Smooth muscle cell (in vitro differentiated cells): Measurements from ENCODE around the gene ACVR1. TPM values are rescaled to one million over a fixed set of nuclear protein-coding genes. Genes with fewer than 3 reads are reported as not detected.

Experiments
- DNase-seq: peaks from one replicate; lab custom pipeline; 2025; ENCODE audit not compliant: unreplicated experiment; lab: John Stamatoyannopoulos, UW
- H2AFZ ChIP-seq: fragments of 200-600 bp; sonication (generic); 2 replicates; pipeline ENCODE4 v1.6.0; 2016; ENCODE audit warnings: antibody characterized with exemption, low read depth, mild to moderate bottlenecking
- H3F3A ChIP-seq: fragments of 200-600 bp; sonication (generic); 2 replicates; pipeline ENCODE4 v1.6.0; 2017; ENCODE audit warnings: antibody characterized with exemption, low read depth
- H3K27ac ChIP-seq: fragments of 200-600 bp; sonication (generic); 2 replicates; pipeline ENCODE4 v1.5.1; 2016; ENCODE audit warnings: low read depth, mild to moderate bottlenecking
- H3K27me3 ChIP-seq: fragments of 200-600 bp; sonication (generic); 2 replicates; pipeline ENCODE4 v1.6.1; 2016; ENCODE audit warnings: low read depth, mild to moderate bottlenecking
- H3K36me3 ChIP-seq: fragments of 200-600 bp; sonication (generic); 2 replicates; pipeline ENCODE4 v1.5.1; 2016; ENCODE audit warnings: low read depth
- H3K4me1 ChIP-seq: fragments of 200-600 bp; sonication (generic); 2 replicates; pipeline ENCODE4 v1.5.1; 2016; ENCODE audit warnings: low read depth
- H3K4me2 ChIP-seq: fragments of 200-600 bp; sonication (generic); 2 replicates; pipeline ENCODE4 v1.6.0; 2016; ENCODE audit warnings: mild to moderate bottlenecking
- H3K4me3 ChIP-seq: fragments of 200-600 bp; sonication (generic); 2 replicates; pipeline ENCODE4 v1.5.1; 2016; ENCODE audit warnings: mild to moderate bottlenecking
- H3K79me2 ChIP-seq: fragments of 200-600 bp; sonication (generic); 2 replicates; pipeline ENCODE4 v1.6.0; 2016; ENCODE audit warnings: low read depth, mild to moderate bottlenecking
- H3K9ac ChIP-seq: fragments of 200-600 bp; sonication (generic); 2 replicates; pipeline ENCODE4 v1.6.0; 2016; ENCODE audit warnings: low read depth
- H3K9me3 ChIP-seq: fragments of 200-600 bp; sonication (generic); replicated peaks from 2 replicates; pipeline ENCODE4 v1.5.1; 2016; ENCODE audit warnings: low read depth
- H4K20me1 ChIP-seq: fragments of 200-600 bp; sonication (generic); 2 replicates; pipeline ENCODE4 v1.6.0; 2016; ENCODE audit warnings: low read depth
- CTCF ChIP-seq: fragments of 200-600 bp; sonication (generic); IDR thresholded peaks from 2 replicates; pipeline ENCODE4 v1.5.1; 2017; ENCODE audit warnings: borderline replicate concordance, mild to moderate bottlenecking, antibody characterized with exemption; ENCODE audit not compliant: insufficient read depth, poor library complexity, severe bottlenecking
- WGBS: methylation state at CpG from one replicate; pipeline ENCODE4 v1.1.7; 2016; ENCODE audit warnings: low lambda C conversion rate; 5-methylcytosine and 5-hydroxymethylcytosine counted together
- polyA plus RNA-seq: library from polyadenylated mRNA; unstranded; fragments of >200 nt; fragmentation: Nextera tagmentation; extraction: Ambion mirVana; gene quantifications from 2 replicates; pipeline ENCODE4 v1.2.1, GENCODE V29; 2016
- total RNA-seq: library from RNA; depleted of rRNA; stranded (reverse); fragments of >200 nt; gene quantifications from 2 replicates; pipeline ENCODE4 v1.2.3, GENCODE V29; 2014

The ACVR1 gene
- total and polyA plus RNA-seq, 2 experiments from 2014 or later, result 27.2 to 32.7 TPM

- no peaks in the 10 kb centered on the region for H3F3A ChIP-seq
Observed at GRCh38 chr2:157726946-157727345, 149.2 kb downstream of the ACVR1 start.

GRCh38 chr2:157725846-157726245 lies 150.3 kb downstream of the ACVR1 start:
- Histone ChIP-seq H3F3A (no peaks in the 10 kb centered on the region), H2AFZ (no peak overlapping the region), H3K4me1 (no peaks in the 10 kb centered on the region), H3K36me3 (peaks cover 17% of the 10 kb centered on the region), H3K4me2 (no peak overlapping the region), H3K4me3 (no peak overlapping the region), H3K79me2 (no peaks in the 10 kb centered on the region), H3K9me3 (peaks cover 19% of the 10 kb centered on the region), H4K20me1 (no peaks in the 10 kb centered on the region), H3K27me3 (no peaks in the 10 kb centered on the region), H3K9ac (no peak overlapping the region), H3K27ac (no peak overlapping the region)
- WGBS, result 82% methylated on average over 1 of the region's 1 CpG
- no peak for TF ChIP-seq CTCF
- no peak for DNase-seq

More at GRCh38 chr2:157726946-157727345, 149.2 kb downstream of the ACVR1 start:
- no peaks in the 10 kb centered on the region for H3K27me3 ChIP-seq
- no peaks in the 10 kb centered on the region for H3K4me1 ChIP-seq
- no peak overlapping the region for H3K9ac ChIP-seq
- H3K9me3 ChIP-seq, result peaks cover 19% of the 10 kb centered on the region
- no peak overlapping the region for H3K27ac ChIP-seq
- DNase-seq, result no peak
- H3K4me3 ChIP-seq, result no peak overlapping the region
- no peaks in the 10 kb centered on the region for H4K20me1 ChIP-seq
- no peak overlapping the region for H2AFZ ChIP-seq
- H3K4me2 ChIP-seq, result no peak overlapping the region
- TF ChIP-seq CTCF, result no peak
- no peaks in the 10 kb centered on the region for H3K79me2 ChIP-seq
- H3K36me3 ChIP-seq, result peaks cover 15% of the 10 kb centered on the region
- WGBS, result 86% methylated on average over 1 of the region's 1 CpG

- H3K9ac ChIP-seq, result no peak overlapping the region
- no peak overlapping the region for H3K4me3 ChIP-seq
Observed at GRCh38 chr2:157722580-157723234, 153.4 kb downstream of the ACVR1 start.

More at GRCh38 chr2:157722580-157723234, 153.4 kb downstream of the ACVR1 start:
- Histone ChIP-seq H3F3A (no peaks in the 10 kb centered on the region), H2AFZ (no peak overlapping the region), H3K36me3 (peaks cover 17% of the 10 kb centered on the region), H4K20me1 (no peaks in the 10 kb centered on the region), H3K27me3 (no peaks in the 10 kb centered on the region), H3K27ac (no peak overlapping the region), H3K79me2 (no peaks in the 10 kb centered on the region), H3K4me1 (no peaks in the 10 kb centered on the region), H3K9me3 (peaks cover 19% of the 10 kb centered on the region), H3K4me2 (no peak overlapping the region)
- no peak for TF ChIP-seq CTCF
- DNase-seq, result no peak
- WGBS, result 96% methylated on average over 3 of the region's 3 CpGs
